Fibroblast of lung (primary cell): Measurements from ENCODE around the gene DSCAML1. TPM values are rescaled to one million over a fixed set of nuclear protein-coding genes. Genes with fewer than 3 reads are reported as not detected.

Experiments used
- DNase-seq, 2 donors: peaks; one replicate each; pipeline versions ENCODE4 v3.0.0 to v3.0.0-alpha.2; 2010; ENCODE audit warnings: low read depth in 2 of 2
- H2AFZ ChIP-seq: 2 replicates; pipeline ENCODE4 v1.5.1; 2012; ENCODE audit warnings: low read length, control low read depth, inconsistent platforms
- H3K27ac ChIP-seq: 2 replicates; pipeline ENCODE4 v1.5.1; 2011; ENCODE audit warnings: low read length, control low read depth; ENCODE audit not compliant: insufficient read depth
- H3K27me3 ChIP-seq: 2 replicates; pipeline ENCODE4 v1.5.1; 2011; ENCODE audit warnings: mild to moderate bottlenecking, low read length; ENCODE audit not compliant: control insufficient read depth, insufficient read depth
- H3K36me3 ChIP-seq: 2 replicates; pipeline ENCODE4 v1.5.1; 2011; ENCODE audit warnings: low read length; ENCODE audit not compliant: control insufficient read depth, insufficient read depth
- H3K4me1 ChIP-seq: 2 replicates; pipeline ENCODE4 v1.5.1; 2011; ENCODE audit warnings: low read length; ENCODE audit not compliant: control insufficient read depth, insufficient read depth; ENCODE audit errors: extremely low read depth
- H3K4me2 ChIP-seq: 2 replicates; pipeline ENCODE4 v1.5.1; 2011; ENCODE audit warnings: low read length, control low read depth; ENCODE audit not compliant: insufficient read depth; ENCODE audit errors: extremely low read depth
- H3K4me3 ChIP-seq, 4 experiments: fragments of 200-600 bp in 1 of 4; sonication (generic) in 1 of 4; replicated peaks in 1 of 4; 2 replicates each; pipeline ENCODE4 v1.5.1; 2011 to 2016; ENCODE audit warnings: low read length in 4 of 4, low read depth in 3 of 4, mild to moderate bottlenecking in 3 of 4, control low read depth in 2 of 4, inconsistent platforms in 1 of 4, mixed read lengths in 1 of 4; ENCODE audit not compliant: insufficient read depth in 1 of 4; ENCODE audit errors: control extremely low read depth in 1 of 4
- H3K79me2 ChIP-seq: 2 replicates; pipeline ENCODE4 v1.5.1; 2012; ENCODE audit warnings: mild to moderate bottlenecking, low read length, inconsistent platforms; ENCODE audit not compliant: control insufficient read depth, insufficient read depth
- H3K9ac ChIP-seq: 2 replicates; pipeline ENCODE4 v1.5.1; 2011; ENCODE audit warnings: mild to moderate bottlenecking, low read length, control low read depth; ENCODE audit not compliant: insufficient read depth
- H3K9me3 ChIP-seq: 2 replicates; pipeline ENCODE4 v1.5.1; 2012; ENCODE audit warnings: low read depth, low read length; ENCODE audit not compliant: control insufficient read depth, insufficient read depth
- H4K20me1 ChIP-seq: 2 replicates; pipeline ENCODE4 v1.5.1; 2011; ENCODE audit warnings: low read length; ENCODE audit not compliant: control insufficient read depth, insufficient read depth; ENCODE audit errors: extremely low read depth
- CTCF ChIP-seq, 2 donors: IDR thresholded peaks in 1 of 2; conservative IDR thresholded peaks in 1 of 2; 1 replicate in 1 of 2; 2 replicates in 1 of 2; pipeline ENCODE4 v1.5.1; 2011 to 2012; ENCODE audit warnings: low read length in 2 of 2, control low read depth in 1 of 2, inconsistent platforms in 1 of 2, low read depth in 1 of 2, mild to moderate bottlenecking in 1 of 2
- EZH2 ChIP-seq: IDR thresholded peaks from 2 replicates; pipeline ENCODE4 v1.5.1; 2012; ENCODE audit warnings: low read length, control low read depth, mild to moderate bottlenecking; ENCODE audit errors: missing control alignments
- polyA plus RNA-seq, 2 donors: library from polyadenylated mRNA; depleted of rRNA in 1 of 2; stranded (reverse) in 1 of 2; unstranded in 1 of 2; fragments of >200 nt; gene quantifications; 2 replicates each; pipeline ENCODE4 v1.2.1, GENCODE V29; 2011 to 2012; ENCODE audit warnings: missing spikeins in 1 of 2
- total RNA-seq: library from RNA; depleted of rRNA; stranded (reverse); fragments of >200 nt; gene quantifications from 2 replicates; pipeline ENCODE4 v1.2.1, GENCODE V29; 2014

The DSCAML1 gene
- total and polyA plus RNA-seq, 2 donors (not counting 1 experiment from before 2014, with no cell fraction given): not detected

GRCh38 chr11:117794772-117795629 lies 2.0 kb downstream of the DSCAML1 start:
- no peak for DNase-seq
- no peaks in the 10 kb centered on the region for H4K20me1 ChIP-seq
- no peaks in the 10 kb centered on the region for H3K4me1 ChIP-seq
- H3K79me2 ChIP-seq: no peaks in the 10 kb centered on the region
- TF ChIP-seq EZH2: no peak
- TF ChIP-seq CTCF (conservative IDR thresholded peaks at IDR 0.05 in 1 of 2, IDR thresholded peaks at IDR 0.05 in 1 of 2; ENCODE audit: low read depth in 1 of 2, low read length in 2 of 2): no peak
- no peak overlapping the region for H3K4me2 ChIP-seq
- no peak overlapping the region for H3K4me3 ChIP-seq
- no peak overlapping the region for H3K27ac ChIP-seq
- no peaks in the 10 kb centered on the region for H3K9me3 ChIP-seq
- peaks cover 25% of the 10 kb centered on the region for H3K27me3 ChIP-seq
- no peak overlapping the region for H3K9ac ChIP-seq
- H2AFZ ChIP-seq: no peak overlapping the region
- no peaks in the 10 kb centered on the region for H3K36me3 ChIP-seq

DNA sequence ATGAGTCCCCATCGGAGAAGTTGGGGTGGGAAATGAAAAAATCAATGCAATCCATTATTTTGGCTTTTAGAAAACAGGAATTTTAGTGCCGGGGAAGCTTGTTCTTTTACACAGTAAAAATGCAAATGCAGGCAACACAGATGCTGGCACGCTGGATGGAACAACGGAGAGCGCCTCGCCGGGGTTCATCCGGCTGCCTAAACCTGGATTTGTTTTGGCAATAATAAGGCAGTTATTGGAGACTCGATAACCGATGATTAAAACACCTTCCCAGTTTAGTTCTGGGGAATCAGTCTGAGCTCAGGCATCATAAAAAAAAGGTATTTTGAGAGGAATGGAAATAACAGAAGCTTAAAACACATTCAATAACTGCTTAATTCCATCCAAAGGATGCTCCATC lies 2.9 kb downstream of the DSCAML1 start:
- Histone ChIP-seq H3K27ac (no peak overlapping the region), H3K9ac (no peak overlapping the region), H3K4me1 (no peaks in the 10 kb centered on the region), H3K9me3 (no peaks in the 10 kb centered on the region), H3K27me3 (peaks cover 25% of the 10 kb centered on the region), H3K4me2 (no peak overlapping the region), H2AFZ (no peak overlapping the region), H3K4me3 (no peak overlapping the region), H3K36me3 (no peaks in the 10 kb centered on the region), H4K20me1 (no peaks in the 10 kb centered on the region), H3K79me2 (no peaks in the 10 kb centered on the region)
- DNase-seq: no peak
- TF ChIP-seq EZH2 (no peak), CTCF (conservative IDR thresholded peaks at IDR 0.05 in 1 of 2, IDR thresholded peaks at IDR 0.05 in 1 of 2; ENCODE audit: low read depth in 1 of 2, low read length in 2 of 2) (no peak)

- no peak for DNase-seq
- H3K4me1 ChIP-seq: no peaks in the 10 kb centered on the region
- no peak for TF ChIP-seq CTCF (conservative IDR thresholded peaks at IDR 0.05 in 1 of 2, IDR thresholded peaks at IDR 0.05 in 1 of 2; ENCODE audit: low read depth in 1 of 2, low read length in 2 of 2)
- no peak for TF ChIP-seq EZH2
Observed at GRCh38 chr11:117793583-117793982, 3.4 kb downstream of the DSCAML1 start.

More at GRCh38 chr11:117793583-117793982, 3.4 kb downstream of the DSCAML1 start:
- Histone ChIP-seq H4K20me1 (no peaks in the 10 kb centered on the region), H3K27me3 (peaks cover 20% of the 10 kb centered on the region), H3K27ac (no peak overlapping the region), H3K9ac (no peak overlapping the region), H3K36me3 (no peaks in the 10 kb centered on the region), H3K9me3 (no peaks in the 10 kb centered on the region), H3K4me3 (no peak overlapping the region), H3K4me2 (no peak overlapping the region), H3K79me2 (no peaks in the 10 kb centered on the region), H2AFZ (no peak overlapping the region)
